HepG2 (cell line): ENCODE measurements around the gene ADCY7. TPM values are rescaled to one million over a fixed set of nuclear protein-coding genes. Genes with fewer than 3 reads are reported as not detected.

Experiments used
- MAZ ChIP-seq, 2 experiments: sonication (generic) in 1 of 2; formaldehyde crosslinking in 1 of 2; IDR thresholded peaks; 2 replicates each; pipeline versions ENCODE4 v1.5.0 to v1.6.1; 2012 to 2020; ENCODE audit warnings: low read depth in 2 of 2, mild to moderate bottlenecking in 2 of 2, borderline replicate concordance in 1 of 2, improper control_type of control experiment in 1 of 2, low read length in 1 of 2, missing genetic modification reagents in 1 of 2, moderate library complexity in 1 of 2
- ZBTB26 ChIP-seq: IDR thresholded peaks from 2 replicates; pipeline ENCODE4 v1.6.1; 2016; ENCODE audit warnings: missing compliant biosample characterization, missing genetic modification reagents, borderline replicate concordance
- ZC3H13 ChIP-seq: sonication (generic); formaldehyde crosslinking; IDR thresholded peaks from 2 replicates; pipeline ENCODE4 v1.8.1; 2023; ENCODE audit warnings: mild to moderate bottlenecking, missing genetic modification reagents, moderate library complexity
- ZNF512B ChIP-seq: sonication (generic); formaldehyde crosslinking; IDR thresholded peaks from 2 replicates; pipeline ENCODE4 v1.5.1; 2020; ENCODE audit warnings: missing genetic modification reagents, mild to moderate bottlenecking, borderline replicate concordance
- polyA plus RNA-seq, 8 experiments: library from polyadenylated mRNA; depleted of rRNA in 3 of 8; stranded (reverse) in 7 of 8; unstranded in 1 of 8; fragments of >200 nt; fragmentation: Illumina TruSeq in 4 of 8; extraction: Trizol in 4 of 8; gene quantifications; 2 replicates each; pipeline versions ENCODE4 v1.2.1 to v1.2.3, GENCODE V29; 2011 to 2016; ENCODE audit warnings: low read depth in 4 of 8, missing spikeins in 1 of 8, mixed read lengths in 1 of 8; ENCODE audit not compliant: insufficient read depth in 1 of 8
- total RNA-seq, 5 experiments: library from RNA; depleted of rRNA; stranded (reverse); fragments of >200 nt; fragmentation: Illumina TruSeq; extraction: Trizol; gene quantifications; 2 replicates each; pipeline ENCODE4 v1.2.3, GENCODE V29; 2016; ENCODE audit warnings: low read depth in 1 of 5

ADCY7 gene
- total and polyA plus RNA-seq, 2 of the 13 experiments (the other 11 are each of a cell fraction or from before 2014, with no cell fraction given): 2.2 to 4.3 TPM

GRCh38 chr16:50303605-50304466, 37.5 kb downstream of the ADCY7 start (continued):
- TF ChIP-seq MAZ (IDR thresholded peaks at IDR 0.05; ENCODE audit: borderline replicate concordance, low read depth, low read length): no peak
- peak; percentile 20 for TF ChIP-seq MAZ (CRISPR knock-in tag; IDR thresholded peaks at IDR 0.05; ENCODE audit: low read depth)
- TF ChIP-seq ZNF512B (CRISPR knock-in tag): peak; percentile 35; the same call in 1 of the 2 replicates
- peak; percentile 19; the same call in 1 of the 2 replicates for TF ChIP-seq ZBTB26 (CRISPR knock-in tag)
- no peak for TF ChIP-seq ZC3H13 (CRISPR knock-in tag)
